ENCODE results near the gene ASIC5. TPM values are rescaled to one million over a fixed set of nuclear protein-coding genes. Genes with fewer than 3 reads are reported as not detected.
"Not testable (repeated sequence)": the region's sequence is repeated elsewhere in the genome, so short reads cannot be mapped to it uniquely, and the experiment has no call there.

Gene ASIC5
- total RNA-seq, 1 experiment from 2014 or later: not detected

DNA sequence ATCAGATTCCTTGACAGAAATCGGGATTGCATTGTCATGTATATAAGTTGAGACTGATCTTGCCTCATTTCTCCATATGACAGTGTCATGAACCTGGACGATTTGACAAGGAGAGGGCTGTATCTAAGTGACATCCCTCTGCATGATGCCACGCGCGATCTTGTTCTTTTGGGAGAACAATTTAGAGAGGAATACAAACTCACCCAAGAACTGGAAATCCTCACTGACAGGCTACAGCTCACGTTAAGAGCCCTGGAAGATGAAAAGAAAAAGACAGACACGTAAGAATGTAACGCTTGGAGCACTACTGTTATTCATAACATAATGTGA, 66.3 kb downstream of the ASIC5 start:
- H3K36me3 ChIP-seq: no peaks in the 10 kb centered on the region
- H3K27ac ChIP-seq: no peak overlapping the region
- no peak for DNase-seq
- no peak overlapping the region for H3K4me3 ChIP-seq
- no peaks in the 10 kb centered on the region for H3K27me3 ChIP-seq
- H3K9me3 ChIP-seq (replicated peaks): no peaks in the 10 kb centered on the region
- H3K4me1 ChIP-seq: peaks cover 11% of the 10 kb centered on the region

DNA sequence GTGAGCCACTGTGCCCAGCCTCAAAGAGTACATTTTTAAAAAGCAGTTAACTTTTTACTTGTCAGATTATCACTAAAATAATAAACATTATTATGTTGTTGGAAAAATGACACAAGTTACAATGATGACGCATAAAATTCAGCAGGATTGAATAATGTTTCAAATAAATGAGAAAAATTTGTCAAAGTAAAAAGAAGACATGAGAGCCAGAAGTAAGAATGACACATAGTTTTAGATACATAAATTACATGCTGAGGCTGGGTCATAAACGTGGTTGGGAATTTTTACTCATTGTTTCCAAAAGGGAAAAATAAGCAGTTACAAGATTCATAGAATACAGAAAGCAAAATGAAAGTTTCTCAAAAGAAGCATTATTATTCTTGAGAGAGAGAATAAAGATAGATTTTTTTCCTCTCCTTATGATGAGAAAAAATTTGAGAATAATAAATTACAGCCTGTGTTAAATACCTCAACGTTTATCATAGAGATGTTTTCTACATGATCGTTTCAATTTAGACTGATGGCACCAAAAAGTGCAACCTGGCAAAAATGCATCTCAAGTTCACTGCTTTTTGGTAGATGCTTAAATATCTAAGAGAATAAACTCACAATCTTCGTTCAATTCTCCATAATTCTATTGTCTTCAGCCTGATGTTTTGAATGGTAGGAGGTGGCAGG, 66.8 kb downstream of the ASIC5 start:
- H3K27ac ChIP-seq: no peak overlapping the region
- no peak overlapping the region for H3K4me3 ChIP-seq
- no peak for DNase-seq
- H3K36me3 ChIP-seq: no peaks in the 10 kb centered on the region
- H3K9me3 ChIP-seq (replicated peaks): no peaks in the 10 kb centered on the region
- H3K4me1 ChIP-seq: peaks cover 11% of the 10 kb centered on the region
- no peaks in the 10 kb centered on the region for H3K27me3 ChIP-seq

DNA sequence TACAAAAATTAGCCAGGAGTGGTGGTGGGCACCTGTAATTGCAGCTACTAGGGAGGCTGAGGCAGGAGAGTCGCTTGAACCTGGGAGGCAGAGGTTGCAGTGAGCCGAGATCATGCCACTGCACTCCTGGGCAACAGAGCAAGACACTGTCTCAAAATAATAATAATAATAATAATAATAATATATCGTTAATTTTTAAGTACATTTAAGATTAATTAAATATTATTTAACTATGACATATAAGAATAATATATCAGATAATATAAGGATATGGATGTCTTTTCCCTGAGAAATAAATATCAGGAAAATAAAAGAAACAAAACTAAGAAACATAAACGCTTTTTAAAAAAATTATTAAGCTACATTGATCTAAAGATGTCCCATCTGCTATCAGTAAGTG, 68.5 kb downstream of the ASIC5 start:
- DNase-seq; H3K27me3 ChIP-seq; H3K9me3 ChIP-seq (replicated peaks); H3K4me3 ChIP-seq; H3K36me3 ChIP-seq; H3K27ac ChIP-seq: not testable (repeated sequence)
- peaks cover 11% of the 10 kb centered on the region for H3K4me1 ChIP-seq

DNA sequence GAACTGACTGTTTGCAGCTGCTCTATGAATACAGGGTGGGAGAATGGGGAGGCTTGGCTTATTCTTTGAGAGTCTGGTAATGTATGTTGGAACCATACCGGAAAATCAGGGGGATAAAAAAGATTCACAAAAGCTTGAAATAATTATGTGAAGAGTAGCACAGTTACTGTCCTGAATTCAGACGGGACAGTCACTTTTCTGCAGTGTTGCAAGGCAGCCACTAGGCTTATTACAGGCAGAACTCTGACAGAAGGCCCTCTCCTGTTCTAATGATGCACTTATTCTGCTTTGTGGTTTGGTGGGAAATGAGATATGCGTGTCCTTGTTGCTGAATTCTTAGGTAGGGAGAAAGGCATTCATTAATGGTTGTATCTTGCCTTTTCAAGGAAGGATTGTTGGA, 70.1 kb downstream of the ASIC5 start:
- H3K36me3 ChIP-seq: no peaks in the 10 kb centered on the region
- no peak overlapping the region for H3K4me3 ChIP-seq
- H3K9me3 ChIP-seq (replicated peaks): no peaks in the 10 kb centered on the region
- H3K27ac ChIP-seq: peak overlapping the region; percentile 80
- no peaks in the 10 kb centered on the region for H3K27me3 ChIP-seq
- peak; percentile 53 to 79 for DNase-seq
- H3K4me1 ChIP-seq: peaks cover 11% of the 10 kb centered on the region

DNA sequence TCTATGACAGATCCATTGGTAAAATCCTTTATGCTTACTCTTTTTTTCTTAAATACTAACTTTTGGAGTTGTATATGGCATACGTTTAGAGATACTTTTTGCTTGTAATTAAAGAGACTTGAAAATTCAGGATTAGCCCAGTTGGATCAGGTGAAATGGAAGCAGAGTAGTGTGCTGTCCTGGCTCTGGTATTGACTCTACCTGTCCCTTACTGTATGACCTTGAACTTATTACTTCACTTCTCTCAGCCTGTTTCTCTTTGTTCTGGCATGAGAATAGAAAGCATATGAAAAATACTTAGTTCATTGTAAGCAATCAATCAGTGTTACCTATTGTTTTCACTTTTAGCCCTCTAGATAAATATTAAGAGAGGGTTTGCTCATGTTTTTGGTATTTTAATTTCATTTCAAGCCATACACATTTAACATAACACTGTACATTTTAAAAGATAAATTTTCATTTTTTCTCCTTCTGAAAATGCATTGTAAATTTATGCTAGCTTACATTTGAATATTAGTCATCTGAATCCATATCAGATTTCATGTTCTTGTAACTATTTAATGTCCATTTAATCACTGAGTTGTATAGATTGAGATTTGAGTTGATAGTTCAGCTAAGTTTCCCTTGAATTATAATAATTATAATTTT, 71.4 kb downstream of the ASIC5 start:
- Histone ChIP-seq H3K4me3 (no peak overlapping the region), H3K27me3 (no peaks in the 10 kb centered on the region), H3K9me3 (replicated peaks) (no peaks in the 10 kb centered on the region), H3K4me1 (peaks cover 11% of the 10 kb centered on the region), H3K36me3 (no peaks in the 10 kb centered on the region), H3K27ac (no peak overlapping the region)
- DNase-seq: no peak

DNA sequence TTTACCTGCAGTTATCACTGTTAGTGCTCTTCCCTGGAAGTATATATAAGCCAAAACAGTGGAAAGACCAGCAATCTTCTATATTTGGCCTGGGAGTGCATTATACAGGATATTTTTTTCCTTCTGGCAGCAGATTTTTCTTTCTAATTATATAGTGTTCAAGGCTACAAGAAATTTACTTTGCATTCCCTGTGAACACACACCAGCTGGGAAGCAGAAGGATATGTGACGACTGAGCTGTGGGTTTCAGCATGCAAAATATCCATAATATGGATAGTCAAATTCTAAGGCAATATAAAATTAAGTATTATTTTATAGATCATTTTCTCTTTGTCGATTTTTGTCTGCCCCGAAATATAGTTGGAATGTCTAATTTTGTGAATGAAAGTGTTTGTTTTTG, 76.1 kb downstream of the ASIC5 start:
- DNase-seq: no peak
- H3K27me3 ChIP-seq: no peaks in the 10 kb centered on the region
- no peak overlapping the region for H3K4me3 ChIP-seq
- no peak overlapping the region for H3K27ac ChIP-seq
- H3K9me3 ChIP-seq (replicated peaks): no peaks in the 10 kb centered on the region
- H3K36me3 ChIP-seq: no peaks in the 10 kb centered on the region
- no peaks in the 10 kb centered on the region; the same call in 1 of the 2 replicates for H3K4me1 ChIP-seq

DNA sequence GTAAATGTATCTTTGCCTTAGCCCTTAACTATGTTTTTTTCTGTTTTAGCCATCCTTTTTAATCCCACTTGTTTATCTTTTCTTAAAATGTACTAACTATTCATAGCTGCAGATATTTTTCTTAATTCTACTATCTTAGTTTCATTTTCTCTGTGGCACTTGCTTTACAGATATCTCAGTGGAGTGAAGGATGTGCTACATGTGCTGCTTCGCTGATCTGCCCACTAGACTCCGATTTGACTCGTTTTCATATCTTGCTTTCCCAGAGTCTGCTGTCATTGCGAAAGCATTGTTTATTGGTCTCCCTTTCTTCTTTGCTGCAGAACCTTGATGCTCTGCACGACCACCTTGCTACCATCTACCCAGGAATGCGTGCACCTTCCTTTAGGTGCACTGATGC, 76.7 kb downstream of the ASIC5 start:
- Histone ChIP-seq H3K36me3 (no peaks in the 10 kb centered on the region), H3K4me1 (no peaks in the 10 kb centered on the region), H3K27me3 (no peaks in the 10 kb centered on the region), H3K27ac (no peak overlapping the region), H3K4me3 (no peak overlapping the region), H3K9me3 (replicated peaks) (no peaks in the 10 kb centered on the region)
- no peak for DNase-seq

DNA sequence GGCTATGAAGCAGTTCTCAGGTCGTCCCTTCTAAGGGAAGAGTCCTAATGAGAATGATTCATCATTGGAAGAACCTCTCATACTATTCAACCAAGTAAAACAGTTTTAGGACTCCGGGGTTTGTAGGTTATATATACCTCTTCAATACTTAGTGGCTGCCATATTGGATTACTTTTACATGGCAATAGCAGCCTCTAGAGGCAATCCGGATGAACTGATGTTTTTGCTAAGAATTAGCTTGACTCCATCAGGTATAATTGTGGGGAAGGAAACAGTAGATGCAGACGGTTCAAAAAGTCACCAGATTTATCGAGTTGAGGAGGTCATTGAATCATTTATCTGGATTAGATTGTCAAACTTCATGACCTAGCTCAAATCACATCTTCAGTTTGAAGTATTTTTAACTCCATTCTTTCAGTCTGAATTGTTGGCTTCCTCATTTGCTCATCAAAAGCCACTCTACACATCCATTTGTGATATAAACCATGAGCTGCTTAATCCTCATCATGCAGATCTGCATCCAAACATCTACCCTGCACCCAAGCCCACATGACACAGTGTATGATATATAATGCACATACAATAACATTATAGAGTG, 78.9 kb downstream of the ASIC5 start:
- no peaks in the 10 kb centered on the region for H3K4me1 ChIP-seq
- DNase-seq: peak in 1 of 2 experiments; percentile 44
- no peaks in the 10 kb centered on the region for H3K27me3 ChIP-seq
- no peak overlapping the region for H3K4me3 ChIP-seq
- no peaks in the 10 kb centered on the region for H3K36me3 ChIP-seq
- no peak overlapping the region for H3K27ac ChIP-seq
- H3K9me3 ChIP-seq (replicated peaks): no peaks in the 10 kb centered on the region

DNA sequence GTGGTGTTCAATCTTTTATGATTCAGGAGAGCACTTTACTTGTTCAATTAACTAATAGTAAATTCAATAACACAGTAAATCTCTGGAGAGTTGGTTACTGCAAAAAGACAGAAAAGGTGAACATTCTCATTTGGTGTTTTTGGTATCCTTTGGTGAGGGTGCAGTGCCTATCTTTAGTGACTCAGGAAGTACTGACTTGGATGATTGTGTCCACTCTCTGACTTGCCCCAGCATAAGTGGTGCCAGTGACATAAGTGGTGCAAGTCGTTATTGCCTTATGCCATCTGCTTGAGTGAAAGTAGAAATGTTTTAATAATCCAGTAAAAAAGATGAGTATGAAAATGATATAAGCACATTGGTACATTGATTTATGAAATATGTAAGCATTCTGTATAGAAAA, 80.2 kb downstream of the ASIC5 start:
- DNase-seq: no peak
- H3K4me3 ChIP-seq: no peak overlapping the region
- H3K36me3 ChIP-seq: no peaks in the 10 kb centered on the region
- no peak overlapping the region for H3K27ac ChIP-seq
- no peaks in the 10 kb centered on the region for H3K9me3 ChIP-seq (replicated peaks)
- H3K4me1 ChIP-seq: no peaks in the 10 kb centered on the region
- no peaks in the 10 kb centered on the region for H3K27me3 ChIP-seq

DNA sequence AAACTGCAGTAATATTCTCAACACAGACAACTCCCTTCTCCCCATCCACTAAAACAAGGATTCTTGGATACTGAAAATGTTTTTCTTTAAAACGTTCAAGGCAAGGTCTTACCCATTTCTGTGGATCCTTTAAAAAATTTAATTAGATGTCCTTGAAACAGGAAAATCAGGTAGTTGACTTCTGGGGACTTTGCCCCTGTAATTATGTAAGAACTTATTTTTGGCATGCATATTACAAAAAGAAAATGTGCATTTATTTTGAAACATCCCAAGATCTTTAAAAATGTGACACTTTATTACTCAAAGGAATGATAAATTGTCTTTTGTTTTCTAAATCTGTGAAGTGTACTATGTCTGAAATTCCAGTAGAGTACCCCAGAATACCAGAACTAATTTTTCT, 81.4 kb downstream of the ASIC5 start:
- Histone ChIP-seq H3K9me3 (replicated peaks) (no peaks in the 10 kb centered on the region), H3K4me1 (no peaks in the 10 kb centered on the region), H3K27ac (no peak overlapping the region), H3K36me3 (no peaks in the 10 kb centered on the region), H3K27me3 (no peaks in the 10 kb centered on the region), H3K4me3 (no peak overlapping the region)
- no peak for DNase-seq

DNA sequence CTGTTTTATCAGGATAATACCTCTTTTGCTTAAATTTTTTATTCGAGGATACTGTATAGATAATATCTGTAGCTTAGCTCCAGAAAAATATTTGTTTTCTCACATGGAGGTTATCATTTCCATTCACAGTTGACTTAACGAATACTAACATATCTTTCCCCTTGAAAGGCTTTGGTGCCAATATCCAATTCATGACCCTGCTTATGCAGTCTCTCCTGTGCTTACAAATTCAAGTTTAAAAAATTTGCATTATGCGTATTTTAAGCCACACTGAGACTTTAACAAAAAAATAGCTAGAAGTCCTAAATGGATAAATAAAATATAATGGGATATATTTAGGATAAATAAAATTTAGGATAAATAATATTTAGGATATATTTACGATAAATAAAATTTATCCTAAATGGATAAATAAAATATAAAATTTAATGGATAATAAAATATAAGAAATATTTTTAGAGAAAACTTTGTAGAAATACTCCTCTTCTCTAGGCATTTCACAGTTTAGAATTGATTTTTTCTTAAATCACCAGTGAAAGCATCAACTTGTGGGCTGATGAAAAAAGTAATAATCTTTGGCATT, 84.7 kb downstream of the ASIC5 start:
- Histone ChIP-seq H3K36me3 (no peaks in the 10 kb centered on the region), H3K27me3 (no peaks in the 10 kb centered on the region), H3K9me3 (replicated peaks) (no peaks in the 10 kb centered on the region), H3K27ac (no peak overlapping the region), H3K4me1 (no peaks in the 10 kb centered on the region), H3K4me3 (no peak overlapping the region)
- no peak for DNase-seq

DNA sequence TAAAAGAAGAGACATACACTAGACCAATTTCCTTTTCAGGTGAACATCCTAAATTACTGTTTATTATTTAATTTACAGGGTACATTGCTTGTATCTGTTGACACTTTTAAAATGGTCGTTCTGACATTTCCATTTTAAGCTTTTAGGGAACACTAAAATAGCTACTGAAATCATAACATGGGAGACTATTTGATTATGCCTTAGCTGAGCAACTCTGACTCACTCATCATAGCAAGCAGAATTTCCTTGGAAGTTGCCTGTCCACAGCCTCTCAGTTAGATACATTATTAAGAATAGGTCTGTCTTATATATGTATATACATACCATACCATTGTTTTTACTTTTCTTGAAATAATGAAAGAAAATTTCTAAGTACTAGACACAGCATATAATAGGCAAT, 85.3 kb downstream of the ASIC5 start:
- DNase-seq: no peak
- Histone ChIP-seq H3K27me3 (no peaks in the 10 kb centered on the region), H3K4me3 (no peak overlapping the region), H3K4me1 (no peaks in the 10 kb centered on the region), H3K9me3 (replicated peaks) (no peaks in the 10 kb centered on the region), H3K36me3 (no peaks in the 10 kb centered on the region), H3K27ac (no peak overlapping the region)

Other genes starting within 250 kb of the ASIC5 start
- 0.08 TPM in 1 of 2 replicates, not detected in the other for gene GUCY1A1, start 199.4 kb downstream of the ASIC5 start, total RNA-seq (2014; rRNA removed; shearing (Covaris generic))
- gene GUCY1B1, start 107.3 kb downstream of the ASIC5 start, total RNA-seq (2014; rRNA removed; shearing (Covaris generic)): 3.1 and 3.2 TPM in 2 replicates
- 0.23 and 0.26 TPM in 2 replicates for gene TDO2, start 37.4 kb upstream of the ASIC5 start, total RNA-seq (2014; rRNA removed; shearing (Covaris generic))
- 0.14 and 0.23 TPM in 2 replicates for gene CTSO, start 87.6 kb upstream of the ASIC5 start, total RNA-seq (2014; rRNA removed; shearing (Covaris generic))

Measured in SJCRH30 (cell line).